Neural cell (in vitro differentiated cells): ENCODE results near the gene NAP1L1.

Experiments
- CTCF ChIP-seq: fragments of 450-650 bp; IDR thresholded peaks from 2 replicates; pipeline ENCODE4 v1.5.1; 2014; ENCODE audit warnings: antibody characterized with exemption, mild to moderate bottlenecking, moderate library complexity; ENCODE audit not compliant: poor library complexity, severe bottlenecking
- EZH2 ChIP-seq: fragments of 200-600, 300-800 bp; shearing (Covaris generic), sonication (generic); IDR thresholded peaks from 2 replicates; pipeline ENCODE4 v1.6.1; 2014; ENCODE audit warnings: antibody characterized with exemption, low read length, borderline replicate concordance, mild to moderate bottlenecking; ENCODE audit not compliant: insufficient read depth, poor library complexity, severe bottlenecking
- MXI1 ChIP-seq: fragments of 450-650 bp; conservative IDR thresholded peaks from 2 replicates; pipeline ENCODE4 v1.6.1; 2014; ENCODE audit warnings: antibody characterized with exemption, mild to moderate bottlenecking; ENCODE audit not compliant: poor library complexity, severe bottlenecking
- POLR2AphosphoS5 ChIP-seq: IDR thresholded peaks from 2 replicates; pipeline ENCODE4 v1.6.1; 2012
- TAF1 ChIP-seq: IDR thresholded peaks from 2 replicates; pipeline ENCODE4 v1.6.1; 2012; ENCODE audit warnings: low read depth

- TF ChIP-seq CTCF (no peak), POLR2AphosphoS5 (no peak), TAF1 (no peak), MXI1 (no peak), EZH2 (no peak)
These were observed 46.3 kb downstream of the NAP1L1 start for GRCh38 chr12:76038176-76038575.
